Endothelial cell of umbilical vein (primary cell): ENCODE measurements around the gene EME2. TPM values are rescaled to one million over a fixed set of nuclear protein-coding genes. Genes with fewer than 3 reads are reported as not detected.

Source experiments
- BruUV-seq: library from RNA; stranded (reverse); fragments of 400-500 nt; replicated peaks from 2 replicates; lab custom pipeline; 2021; lab: Mats Ljungman, UMichigan
- CTCF ChIA-PET: fragments of 300-600, 350-600 bp; sonication (Branson Sonifier 250); formaldehyde crosslinking; loops from one replicate; lab custom pipeline; 2021; ENCODE audit warnings: antibody characterized with exemption, inconsistent platforms; lab: Charles Lee
- POLR2A ChIA-PET: fragments of 300-600, 350-600 bp; sonication (Branson Sonifier 250); formaldehyde crosslinking; loops from one replicate; lab custom pipeline; 2021; ENCODE audit warnings: antibody characterized with exemption, inconsistent platforms; lab: Charles Lee
- DNase-seq: peaks from one replicate; pipeline ENCODE4 v3.0.0-alpha.2; 2011; ENCODE audit warnings: low read depth, low spot score
- FAIRE-seq: peaks from 2 replicates; lab custom pipeline; 2011; peaks lifted over from hg19 to GRCh38; lab: Jason Lieb, UNC
- H2AFZ ChIP-seq: 2 replicates; pipeline ENCODE4 v1.6.0; 2012; ENCODE audit warnings: low read depth, low read length, control low read depth, inconsistent platforms
- H3K27ac ChIP-seq: 2 replicates; pipeline ENCODE4 v1.5.1; 2011; ENCODE audit warnings: low read depth, mild to moderate bottlenecking, control low read depth, low read length, moderate library complexity; ENCODE audit not compliant: insufficient read depth
- H3K27me3 ChIP-seq, 2 experiments: 2 replicates each; pipeline versions ENCODE4 v1.6.0 to v1.6.1; 2011; ENCODE audit warnings: low read length in 2 of 2, mixed read lengths in 1 of 2; ENCODE audit not compliant: control insufficient read depth in 2 of 2, insufficient read depth in 2 of 2
- H3K36me3 ChIP-seq, 2 experiments: 2 replicates in 1 of 2; 3 replicates in 1 of 2; pipeline ENCODE4 v1.5.1; 2011; ENCODE audit warnings: low read length in 2 of 2, mild to moderate bottlenecking in 1 of 2, moderate library complexity in 1 of 2; ENCODE audit not compliant: control insufficient read depth in 2 of 2, insufficient read depth in 2 of 2; ENCODE audit errors: extremely low read depth in 1 of 2
- H3K4me1 ChIP-seq: 3 replicates; pipeline ENCODE4 v1.5.1; 2011; ENCODE audit warnings: mild to moderate bottlenecking, low read length; ENCODE audit not compliant: control insufficient read depth, insufficient read depth; ENCODE audit errors: extremely low read depth
- H3K4me2 ChIP-seq: 2 replicates; pipeline ENCODE4 v1.6.1; 2011; ENCODE audit warnings: low read length, control low read depth, mixed read lengths; ENCODE audit not compliant: insufficient read depth
- H3K4me3 ChIP-seq, 3 experiments: fragments of 200-600 bp in 1 of 3; sonication (generic), shearing (Covaris generic) in 1 of 3; replicated peaks in 1 of 3; 2 replicates each; pipeline ENCODE4 v1.5.1; 2011 to 2016; ENCODE audit warnings: control low read depth in 3 of 3, low read length in 3 of 3, mild to moderate bottlenecking in 2 of 3, inconsistent platforms in 1 of 3, low read depth in 1 of 3, moderate library complexity in 1 of 3; ENCODE audit not compliant: insufficient read depth in 1 of 3
- H3K79me2 ChIP-seq: 2 replicates; pipeline ENCODE4 v1.6.0; 2012; ENCODE audit warnings: low read length, inconsistent platforms; ENCODE audit not compliant: control insufficient read depth, insufficient read depth
- H3K9ac ChIP-seq: replicated peaks from 2 replicates; pipeline ENCODE3; 2011; ENCODE audit warnings: low read length, control low read depth; ENCODE audit not compliant: insufficient read depth; ENCODE audit errors: extremely low read depth
- H3K9me1 ChIP-seq: replicated peaks from 3 replicates; pipeline ENCODE4 v1.6.0; 2011; ENCODE audit warnings: mild to moderate bottlenecking, low read length; ENCODE audit not compliant: control insufficient read depth, insufficient read depth; ENCODE audit errors: extremely low read depth
- H3K9me3 ChIP-seq: replicated peaks from 2 replicates; pipeline ENCODE4 v1.5.1; 2012; ENCODE audit warnings: low read length, inconsistent platforms; ENCODE audit not compliant: control insufficient read depth, insufficient read depth
- H4K20me1 ChIP-seq: replicated peaks from 2 replicates; pipeline ENCODE3; 2011; ENCODE audit warnings: mild to moderate bottlenecking, low read length; ENCODE audit not compliant: control insufficient read depth, insufficient read depth; ENCODE audit errors: extremely low read depth
- CTCF ChIP-seq, 2 donors: IDR thresholded peaks; 1 replicate in 1 of 2; 2 replicates in 1 of 2; pipeline ENCODE4 v1.5.1; 2011; ENCODE audit warnings: low read length in 2 of 2, mild to moderate bottlenecking in 2 of 2, moderate library complexity in 2 of 2, control low read depth in 1 of 2, inconsistent platforms in 1 of 2, low read depth in 1 of 2; ENCODE audit not compliant: insufficient read depth in 1 of 2; ENCODE audit errors: extremely low read depth in 1 of 2
- EZH2 ChIP-seq: IDR thresholded peaks from 2 replicates; pipeline ENCODE4 v1.6.1; 2012; ENCODE audit warnings: borderline replicate concordance, low read depth, mild to moderate bottlenecking, moderate library complexity, low read length, inconsistent platforms; ENCODE audit not compliant: severe bottlenecking
- FOS ChIP-seq: IDR thresholded peaks from 2 replicates; pipeline ENCODE4 v1.6.1; 2011; ENCODE audit warnings: mild to moderate bottlenecking, low read length, moderate library complexity, borderline replicate concordance; ENCODE audit not compliant: insufficient read depth
- GATA2 ChIP-seq: IDR thresholded peaks from 2 replicates; pipeline ENCODE4 v1.7.0; 2011; ENCODE audit warnings: low read depth, mild to moderate bottlenecking, moderate library complexity, mixed read lengths, low read length; ENCODE audit not compliant: insufficient read length, insufficient read depth
- JUN ChIP-seq: IDR thresholded peaks from 2 replicates; pipeline ENCODE4 v1.6.1; 2011; ENCODE audit warnings: borderline replicate concordance, low read depth; ENCODE audit not compliant: insufficient read length, insufficient read depth
- MAX ChIP-seq: IDR thresholded peaks from 2 replicates; pipeline ENCODE4 v1.6.1; 2011; ENCODE audit not compliant: insufficient read depth, insufficient read length
- MYC ChIP-seq: IDR thresholded peaks from one replicate; pipeline ENCODE4 v1.6.1; 2011; ENCODE audit warnings: mild to moderate bottlenecking, low read depth, low read length
- POLR2A ChIP-seq: IDR thresholded peaks from 2 replicates; pipeline ENCODE4 v1.6.1; 2012; ENCODE audit warnings: low read depth, mild to moderate bottlenecking, control low read depth, low read length
- POLR2AphosphoS5 ChIP-seq: IDR thresholded peaks from 2 replicates; pipeline ENCODE4 v1.6.1; 2012; ENCODE audit warnings: low read depth, mild to moderate bottlenecking, control low read depth, low read length, moderate library complexity; ENCODE audit not compliant: insufficient read depth
- dilution Hi-C: fragments of 300-500 bp; cut with MboI; formaldehyde crosslinking; loops from one replicate; pipeline ENCODE4 v1.15.0; 2019; ENCODE audit warnings: low sequenced_read_pairs; ENCODE audit not compliant: extremely low pct_ligation_motif_present
- intact Hi-C: fragments of 100-400 bp; cut with micrococcal nuclease; formaldehyde crosslinking; loops from one replicate; pipeline ENCODE4 v1.10.0; 2022
- polyA plus RNA-seq, 4 experiments: library from polyadenylated mRNA; depleted of rRNA in 3 of 4; stranded (reverse) in 3 of 4; unstranded in 1 of 4; fragments of >200 nt; gene quantifications; 2 replicates each; pipeline versions ENCODE4 v1.2.1 to v1.2.3, GENCODE V29; 2011 to 2012; ENCODE audit warnings: missing spikeins in 1 of 4
- total RNA-seq: library from RNA; stranded (reverse); gene quantifications from 2 replicates; pipeline ENCODE4 v1.2.3, GENCODE V29; 2021

EME2 gene
- total and polyA plus RNA-seq, 2 donors (not counting 3 experiments of a cell fraction or from before 2014, with no cell fraction given): 9.7 to 21.4 TPM

- no peak overlapping the region for H3K4me2 ChIP-seq
- no peaks in the 10 kb centered on the region for H3K4me1 ChIP-seq
- FAIRE-seq: no peak
- H3K27me3 ChIP-seq: no peaks in the 10 kb centered on the region
- ChIA-PET POLR2A (no interaction called here), CTCF (interaction anchor here (1.5 kb wide), 1 partner anchor 237 kb away, joined by 3 read pairs; no protein-coding TSS in a partner anchor)
- H3K9ac ChIP-seq: no peak overlapping the region
- H3K79me2 ChIP-seq: no peaks in the 10 kb centered on the region
- no peak overlapping the region for H3K27ac ChIP-seq
- no peak for DNase-seq
- dilution Hi-C loops (no loop called here), intact Hi-C loops (no loop called here)
- no peaks in the 10 kb centered on the region for H3K9me3 ChIP-seq
- H2AFZ ChIP-seq: no peak overlapping the region
- TF ChIP-seq POLR2AphosphoS5: no peak
- no peak for TF ChIP-seq GATA2
- no peak for TF ChIP-seq MYC
- TF ChIP-seq FOS: no peak
- TF ChIP-seq POLR2A: no peak
- no peak for TF ChIP-seq EZH2
- TF ChIP-seq JUN: no peak
- TF ChIP-seq MAX: no peak
- no peak for TF ChIP-seq CTCF (IDR thresholded peaks at IDR 0.05; ENCODE audit: extremely low read depth in 1 of 2, insufficient read depth in 1 of 2, low read depth in 1 of 2, low read length in 2 of 2)
- no peaks in the 10 kb centered on the region for H4K20me1 ChIP-seq
- H3K4me3 ChIP-seq: no peak overlapping the region
- H3K9me1 ChIP-seq: no peaks in the 10 kb centered on the region
- peaks cover 0 to 45% of the 10 kb centered on the region in 2 experiments for H3K36me3 ChIP-seq
- no TSS peak for BruUV-seq
Measured at GRCh38 chr16:1731603-1732002, 41.0 kb upstream of the EME2 start.
